GM03348 (cell line): Measurements from ENCODE around the gene LDLRAD4.
A peak's percentile ranks its signal among the peaks of the same experiment; 100 is the strongest.

Experiments
- DNase-seq: peaks from one replicate; pipeline ENCODE4 v3.0.0; 2012; ENCODE audit warnings: low spot score

LDLRAD4 gene

GRCh38 chr18:13387855-13388548, 169.4 kb downstream of the LDLRAD4 start:
- DNase-seq, result peak; percentile 87

- DNase-seq, result no peak
Measured at GRCh38 chr18:13388586-13389490, 170.3 kb downstream of the LDLRAD4 start.

GRCh38 chr18:13389491-13390131, 171.1 kb downstream of the LDLRAD4 start:
- no peak for DNase-seq

DNA sequence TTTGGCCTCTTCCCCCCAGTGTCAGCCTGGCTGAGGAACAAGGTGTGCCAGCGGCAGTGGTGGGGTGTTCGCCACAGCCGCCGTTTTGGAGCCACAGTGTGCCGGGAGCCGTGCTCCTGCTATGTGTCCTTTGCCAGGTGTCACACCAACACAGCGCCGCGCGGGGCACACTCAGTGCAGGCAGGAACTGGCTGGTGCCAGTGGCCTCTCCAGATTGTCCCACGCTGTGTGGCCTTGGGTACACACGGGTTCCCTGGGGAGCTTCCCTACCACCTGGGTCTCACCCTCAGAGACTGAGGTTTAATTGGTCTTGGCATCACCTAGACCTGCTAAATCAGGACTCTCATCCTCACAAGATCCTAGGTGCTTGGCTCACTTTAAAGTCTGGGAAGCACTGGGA, 171.6 kb downstream of the LDLRAD4 start:
- DNase-seq, result no peak

GRCh38 chr18:13390711-13391110, 172.2 kb downstream of the LDLRAD4 start:
- no peak for DNase-seq

DNA sequence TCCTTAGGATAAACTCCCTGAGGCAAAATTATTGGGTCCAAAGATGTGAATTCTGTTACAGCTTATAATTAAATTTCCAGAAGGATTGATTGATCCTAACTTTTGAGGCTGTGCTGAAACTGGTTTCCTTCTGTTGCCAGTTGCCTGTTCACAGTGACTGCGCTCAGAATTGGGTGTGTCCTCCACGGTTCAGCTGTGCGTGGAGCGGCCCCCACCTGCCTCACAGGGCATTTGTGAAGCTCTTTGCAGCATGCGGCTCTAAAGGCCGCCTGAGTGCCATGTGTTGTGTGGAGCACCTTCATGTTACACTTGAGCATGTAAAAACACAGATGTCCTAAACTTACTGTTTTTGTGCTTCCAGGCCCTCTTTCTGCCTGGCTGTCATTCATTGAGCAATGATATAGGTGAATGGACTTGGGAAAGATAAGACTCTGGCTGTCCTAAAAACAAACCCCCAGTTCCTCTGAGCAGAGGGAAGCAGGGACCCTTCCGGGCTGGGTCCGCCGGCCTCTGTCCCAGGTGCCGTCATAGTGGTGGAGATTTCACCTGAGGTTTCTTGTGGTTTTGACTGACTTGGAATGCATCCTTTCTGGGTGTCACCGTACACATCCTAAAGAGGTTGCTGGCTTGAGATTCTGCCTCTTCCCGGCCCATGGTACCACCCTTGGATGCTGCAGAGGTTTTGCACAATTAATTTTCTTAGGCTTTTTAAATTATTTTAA, 173.6 kb downstream of the LDLRAD4 start:
- DNase-seq, result no peak

- DNase-seq, result no peak
Measured at GRCh38 chr18:13392899-13393298, 174.3 kb downstream of the LDLRAD4 start.

DNA sequence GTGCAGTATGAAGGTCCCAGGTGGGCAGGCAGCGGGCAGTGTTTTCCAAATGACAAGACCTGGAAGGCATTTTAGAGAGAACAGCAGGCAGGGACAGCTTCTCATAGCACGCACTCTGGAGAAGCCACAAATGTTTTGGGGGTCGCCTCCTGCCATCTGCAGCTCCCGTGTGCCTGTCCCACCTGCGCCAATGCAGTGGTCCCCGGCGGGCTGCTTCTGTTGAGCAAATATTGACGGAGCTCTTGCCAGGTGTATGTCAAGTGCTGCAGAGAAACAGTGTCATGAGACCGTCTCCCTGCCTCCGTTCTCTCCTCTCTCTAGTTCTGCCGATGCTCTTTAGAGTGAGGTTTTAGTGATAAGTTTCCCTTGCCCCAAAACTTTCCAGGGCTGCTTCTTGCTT, 174.8 kb downstream of the LDLRAD4 start:
- no peak for DNase-seq

- DNase-seq, result no peak
Measured at GRCh38 chr18:13394801-13395200, 176.2 kb downstream of the LDLRAD4 start.

GRCh38 chr18:13395577-13395976, 177.0 kb downstream of the LDLRAD4 start:
- no peak for DNase-seq

- DNase-seq, result no peak
Measured at GRCh38 chr18:13397504-13398163, 179.1 kb downstream of the LDLRAD4 start.

DNA sequence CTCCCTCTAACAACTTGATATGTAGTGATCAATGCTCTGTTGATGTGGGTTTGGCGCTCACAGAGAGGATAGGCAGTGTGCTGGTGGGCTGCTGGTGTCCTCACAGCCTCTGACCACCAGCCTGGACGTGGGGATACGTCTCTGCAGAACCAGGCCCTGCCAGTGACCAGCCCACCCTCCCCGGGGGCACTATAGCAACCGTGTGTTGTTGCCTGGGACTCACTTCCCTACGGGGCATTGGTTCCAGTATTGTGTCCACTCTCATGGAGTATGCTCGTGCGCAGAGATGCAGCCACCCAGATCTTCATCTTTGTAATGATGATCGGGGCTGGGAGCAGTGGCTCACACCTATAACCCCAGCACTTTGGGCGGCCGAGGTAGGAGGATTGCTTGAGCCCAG, 180.1 kb downstream of the LDLRAD4 start:
- no peak for DNase-seq

DNA sequence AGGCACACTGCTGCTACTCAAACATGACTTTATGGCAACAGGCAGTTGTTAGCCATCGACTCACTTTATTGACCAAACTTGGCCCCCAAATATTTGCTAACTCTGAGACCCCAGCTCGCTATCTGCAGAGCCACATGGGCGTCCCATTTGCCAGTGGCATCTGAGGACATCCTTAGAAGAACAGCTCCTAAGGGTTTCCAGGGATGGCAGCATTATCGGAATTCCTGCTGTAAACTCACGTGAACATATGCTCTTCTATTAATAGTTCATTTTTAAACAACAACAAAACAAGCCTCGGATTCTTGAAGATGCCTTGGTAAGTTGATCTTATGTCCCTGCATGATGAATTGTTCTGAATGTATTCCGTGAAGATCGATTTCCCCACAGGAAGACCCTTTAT, 181.0 kb downstream of the LDLRAD4 start:
- DNase-seq, result no peak

- DNase-seq, result no peak
Measured at GRCh38 chr18:13400636-13401315, 182.2 kb downstream of the LDLRAD4 start.

- DNase-seq, result no peak
Measured at GRCh38 chr18:13401404-13401803, 182.8 kb downstream of the LDLRAD4 start.

- no peak for DNase-seq
Measured at GRCh38 chr18:13401826-13402225, 183.3 kb downstream of the LDLRAD4 start.

GRCh38 chr18:13403786-13404549, 185.4 kb downstream of the LDLRAD4 start:
- DNase-seq, result no peak

DNA sequence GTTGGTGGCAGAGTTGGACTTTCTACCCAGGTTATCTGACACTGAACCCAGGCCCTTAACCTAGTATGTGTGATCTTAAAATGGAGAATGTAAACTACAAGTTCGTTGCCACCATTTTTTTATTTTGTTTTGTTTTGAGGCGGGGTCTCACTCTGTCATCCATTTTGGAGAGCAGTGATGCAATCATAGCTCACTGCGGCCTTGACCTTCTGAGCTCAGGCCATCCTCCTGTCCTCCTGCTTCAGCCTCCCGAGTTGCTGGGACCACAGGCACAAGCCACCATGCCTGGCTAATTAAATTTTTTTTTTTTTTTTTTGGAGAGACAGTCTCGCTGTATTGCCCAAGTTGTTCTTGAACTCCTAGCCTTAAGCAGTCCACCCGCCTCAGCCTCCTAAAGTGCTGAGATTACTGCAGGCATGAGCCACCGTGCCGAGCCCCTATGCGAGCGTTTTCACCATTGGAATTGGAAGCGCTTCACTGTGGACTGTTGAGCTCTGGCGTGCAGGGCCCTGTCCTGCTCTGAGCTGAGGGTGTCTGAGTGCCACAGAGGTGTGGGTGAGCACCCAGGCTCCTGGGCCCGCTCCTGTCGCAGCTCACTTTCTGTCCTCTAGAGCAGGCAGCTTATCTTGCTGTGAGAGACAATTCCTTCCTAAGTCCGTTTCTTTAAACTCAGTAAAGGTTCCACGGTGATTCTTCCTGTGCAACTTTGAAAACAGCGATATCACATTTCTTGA, 186.9 kb downstream of the LDLRAD4 start:
- no peak for DNase-seq

- DNase-seq, result no peak
Measured at GRCh38 chr18:13406049-13406615, 187.6 kb downstream of the LDLRAD4 start.
